GM19324 (cell line): ENCODE data around the gene ADGRV1.

ENCODE experiments used
- ATAC-seq: cut with Tn5 transposase; IDR thresholded peaks from one replicate; pipeline ENCODE4 v1.9.1; 2021; ENCODE audit warnings: mild to moderate bottlenecking, moderate library complexity; ENCODE audit not compliant: unreplicated experiment, low FRiP score

ADGRV1 gene

DNA sequence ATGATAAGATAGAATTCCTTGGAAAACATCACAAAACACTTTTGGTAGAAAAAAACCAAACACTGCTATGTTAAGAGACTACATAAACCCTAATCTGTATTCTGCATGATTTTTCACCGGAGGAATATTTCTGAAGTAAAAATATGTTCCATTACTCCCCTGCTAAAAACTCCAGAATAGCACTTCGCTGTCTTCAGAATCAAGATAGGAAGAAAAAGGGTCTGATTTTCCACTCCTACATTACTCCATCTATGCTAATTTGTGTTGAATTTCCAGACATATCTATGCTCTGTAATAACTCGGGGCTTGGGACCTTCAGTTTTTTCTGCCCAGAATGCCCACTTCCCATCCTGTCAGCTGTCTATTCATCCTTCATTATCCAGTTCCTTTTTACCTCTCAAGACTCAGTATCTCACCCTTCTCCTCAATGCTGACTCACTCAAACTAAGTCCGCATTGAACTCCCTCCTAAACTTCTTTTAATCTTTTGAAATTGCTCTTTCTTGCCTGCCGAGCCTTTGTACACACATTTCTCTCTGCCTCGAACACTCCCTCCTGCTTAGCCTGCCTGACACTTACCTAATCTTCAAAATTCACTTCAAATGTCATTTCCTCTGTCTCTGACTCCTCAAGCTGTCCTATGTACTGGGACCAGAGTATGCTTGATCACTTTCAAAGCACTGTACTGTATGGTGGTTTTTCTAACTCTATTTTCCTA lies 653.6 kb downstream of the ADGRV1 start:
- ATAC-seq, result no peak

DNA sequence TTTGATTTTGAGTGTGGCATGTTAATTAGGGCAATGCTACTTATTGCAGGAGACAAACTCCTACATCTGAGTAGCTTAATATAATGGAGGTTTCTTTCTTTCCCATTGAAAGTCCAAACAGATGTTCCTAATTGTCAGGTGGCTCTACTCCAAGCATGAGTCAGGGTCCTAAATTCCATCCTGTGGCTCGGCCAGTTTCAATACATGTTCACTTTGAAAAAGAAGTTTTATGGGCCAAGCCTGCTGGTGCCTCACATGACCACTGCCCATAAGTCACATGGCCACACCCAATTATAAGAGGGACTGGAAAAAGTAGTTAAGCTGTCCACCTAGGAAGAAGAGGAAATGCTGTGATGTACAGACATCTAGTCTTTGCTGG lies 654.1 kb downstream of the ADGRV1 start:
- ATAC-seq, result no peak
